HepG2 (cell line): ENCODE measurements around the gene CAGE1. TPM values are rescaled to one million over a fixed set of nuclear protein-coding genes. Genes with fewer than 3 reads are reported as not detected.

ENCODE experiments used
- AHDC1 ChIP-seq: sonication (generic); formaldehyde crosslinking; IDR thresholded peaks from 2 replicates; pipeline ENCODE4 v1.5.1; 2020; ENCODE audit warnings: mild to moderate bottlenecking, missing genetic modification reagents, borderline replicate concordance
- CEBPB ChIP-seq: IDR thresholded peaks from 2 replicates; pipeline ENCODE4 v1.6.1; 2011; ENCODE audit warnings: low read depth, low read length, improper control_type of control experiment, borderline replicate concordance
- IRX3 ChIP-seq: sonication (generic); formaldehyde crosslinking; IDR thresholded peaks from 2 replicates; pipeline ENCODE4 v1.8.1; 2023; ENCODE audit warnings: mild to moderate bottlenecking, low read depth, missing genetic modification reagents, borderline replicate concordance
- KDM4B ChIP-seq: sonication (generic); formaldehyde crosslinking; IDR thresholded peaks from 2 replicates; pipeline ENCODE4 v1.4.0; 2020; ENCODE audit warnings: missing genetic modification reagents
- KDM5A ChIP-seq: fragments of 200-600 bp; sonication (generic); IDR thresholded peaks from 2 replicates; pipeline ENCODE4 v1.7.0; 2018; ENCODE audit warnings: antibody characterized with exemption, mild to moderate bottlenecking, low read length, borderline replicate concordance
- KLF9 ChIP-seq: IDR thresholded peaks from 2 replicates; pipeline ENCODE4 v1.6.1; 2016; ENCODE audit warnings: low read depth
- PRDM4 ChIP-seq: sonication (generic); formaldehyde crosslinking; IDR thresholded peaks from 2 replicates; pipeline ENCODE4 v1.9.0; 2021; ENCODE audit warnings: missing genetic modification reagents, borderline replicate concordance
- SNAPC2 ChIP-seq: sonication (generic); formaldehyde crosslinking; IDR thresholded peaks from 2 replicates; pipeline ENCODE4 v1.8.1; 2022; ENCODE audit warnings: mild to moderate bottlenecking, missing genetic modification reagents
- THAP8 ChIP-seq: sonication (generic); formaldehyde crosslinking; IDR thresholded peaks from 2 replicates; pipeline ENCODE4 v1.5.1; 2020; ENCODE audit warnings: missing genetic modification reagents, mild to moderate bottlenecking, borderline replicate concordance
- TMF1 ChIP-seq: sonication (generic); formaldehyde crosslinking; IDR thresholded peaks from 2 replicates; pipeline ENCODE4 v1.8.1; 2022; ENCODE audit warnings: low read depth, missing genetic modification reagents
- YEATS2 ChIP-seq: sonication (generic); formaldehyde crosslinking; IDR thresholded peaks from 2 replicates; pipeline ENCODE4 v1.4.0; 2020; ENCODE audit warnings: missing genetic modification reagents, borderline replicate concordance
- ZNF552 ChIP-seq: sonication (generic); formaldehyde crosslinking; IDR thresholded peaks from 2 replicates; pipeline ENCODE4 v1.9.0; 2022; ENCODE audit warnings: missing genetic modification reagents, mild to moderate bottlenecking, borderline replicate concordance
- ZNF660 ChIP-seq: sonication (generic); formaldehyde crosslinking; IDR thresholded peaks from 2 replicates; pipeline ENCODE4 v1.5.1; 2020; ENCODE audit warnings: mild to moderate bottlenecking, low read depth, missing genetic modification reagents, borderline replicate concordance
- polyA plus RNA-seq, 8 experiments: library from polyadenylated mRNA; depleted of rRNA in 3 of 8; stranded (reverse) in 7 of 8; unstranded in 1 of 8; fragments of >200 nt; fragmentation: Illumina TruSeq in 4 of 8; extraction: Trizol in 4 of 8; gene quantifications; 2 replicates each; pipeline versions ENCODE4 v1.2.1 to v1.2.3, GENCODE V29; 2011 to 2016; ENCODE audit warnings: low read depth in 4 of 8, missing spikeins in 1 of 8, mixed read lengths in 1 of 8; ENCODE audit not compliant: insufficient read depth in 1 of 8
- total RNA-seq, 5 experiments: library from RNA; depleted of rRNA; stranded (reverse); fragments of >200 nt; fragmentation: Illumina TruSeq; extraction: Trizol; gene quantifications; 2 replicates each; pipeline ENCODE4 v1.2.3, GENCODE V29; 2016; ENCODE audit warnings: low read depth in 1 of 5
- TF ChIP-seq, protein P1 (sequence below): sonication (generic); formaldehyde crosslinking; IDR thresholded peaks from 2 replicates; pipeline ENCODE4 v1.5.1; 2020; ENCODE audit warnings: mild to moderate bottlenecking, missing genetic modification reagents, moderate library complexity

The CAGE1 gene
- total and polyA plus RNA-seq, 2 of the 13 experiments (the other 11 are each of a cell fraction or from before 2014, with no cell fraction given), result 0.03 to 0.15 TPM

GRCh38 chr6:7389451-7390225, at the start of gene CAGE1, which contains the start of gene RIOK1 (continued):
- TF ChIP-seq AHDC1 (CRISPR knock-in tag) (peak; percentile 88), THAP8 (peak; percentile 70; the same call in 1 of the 2 replicates), KDM4B (CRISPR knock-in tag) (peak; percentile 61; the same call in 1 of the 2 replicates), SNAPC2 (CRISPR knock-in tag) (no peak; the same call in 1 of the 2 replicates), KDM5A (peak; percentile 74; the same call in 1 of the 2 replicates), ZNF552 (peak; percentile 97), YEATS2 (peak; percentile 96), TMF1 (peak; percentile 87), IRX3 (CRISPR knock-in tag) (peak; percentile 87; the same call in 1 of the 2 replicates), CEBPB (no peak), ZNF660 (CRISPR knock-in tag) (no peak), PRDM4 (CRISPR knock-in tag) (peak; percentile 66; the same call in 1 of the 2 replicates), KLF9 (CRISPR knock-in tag) (0 out of 2 replicates have a peak, but pooled peaks have one; percentile 78)
- TF ChIP-seq, protein P1, sequence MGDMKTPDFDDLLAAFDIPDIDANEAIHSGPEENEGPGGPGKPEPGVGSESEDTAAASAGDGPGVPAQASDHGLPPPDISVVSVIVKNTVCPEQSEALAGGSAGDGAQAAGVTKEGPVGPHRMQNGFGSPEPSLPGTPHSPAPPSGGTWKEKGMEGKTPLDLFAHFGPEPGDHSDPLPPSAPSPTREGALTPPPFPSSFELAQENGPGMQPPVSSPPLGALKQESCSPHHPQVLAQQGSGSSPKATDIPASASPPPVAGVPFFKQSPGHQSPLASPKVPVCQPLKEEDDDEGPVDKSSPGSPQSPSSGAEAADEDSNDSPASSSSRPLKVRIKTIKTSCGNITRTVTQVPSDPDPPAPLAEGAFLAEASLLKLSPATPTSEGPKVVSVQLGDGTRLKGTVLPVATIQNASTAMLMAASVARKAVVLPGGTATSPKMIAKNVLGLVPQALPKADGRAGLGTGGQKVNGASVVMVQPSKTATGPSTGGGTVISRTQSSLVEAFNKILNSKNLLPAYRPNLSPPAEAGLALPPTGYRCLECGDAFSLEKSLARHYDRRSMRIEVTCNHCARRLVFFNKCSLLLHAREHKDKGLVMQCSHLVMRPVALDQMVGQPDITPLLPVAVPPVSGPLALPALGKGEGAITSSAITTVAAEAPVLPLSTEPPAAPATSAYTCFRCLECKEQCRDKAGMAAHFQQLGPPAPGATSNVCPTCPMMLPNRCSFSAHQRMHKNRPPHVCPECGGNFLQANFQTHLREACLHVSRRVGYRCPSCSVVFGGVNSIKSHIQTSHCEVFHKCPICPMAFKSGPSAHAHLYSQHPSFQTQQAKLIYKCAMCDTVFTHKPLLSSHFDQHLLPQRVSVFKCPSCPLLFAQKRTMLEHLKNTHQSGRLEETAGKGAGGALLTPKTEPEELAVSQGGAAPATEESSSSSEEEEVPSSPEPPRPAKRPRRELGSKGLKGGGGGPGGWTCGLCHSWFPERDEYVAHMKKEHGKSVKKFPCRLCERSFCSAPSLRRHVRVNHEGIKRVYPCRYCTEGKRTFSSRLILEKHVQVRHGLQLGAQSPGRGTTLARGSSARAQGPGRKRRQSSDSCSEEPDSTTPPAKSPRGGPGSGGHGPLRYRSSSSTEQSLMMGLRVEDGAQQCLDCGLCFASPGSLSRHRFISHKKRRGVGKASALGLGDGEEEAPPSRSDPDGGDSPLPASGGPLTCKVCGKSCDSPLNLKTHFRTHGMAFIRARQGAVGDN, result peak; percentile 100
